Thyroid gland (tissue), 4 donors: Measurements from ENCODE around the gene CNTLN.

ENCODE experiments used
- CTCF ChIP-seq, 6 experiments: fragments of 200-600 bp in 3 of 6; fragments of 450-650 bp in 3 of 6; sonication (generic) in 3 of 6; IDR thresholded peaks; one replicate each; pipeline ENCODE4 v1.5.1; 2016 to 2019; ENCODE audit warnings: antibody characterized with exemption in 6 of 6, mild to moderate bottlenecking in 2 of 6, inconsistent platforms in 1 of 6, moderate library complexity in 1 of 6
- POLR2A ChIP-seq, 2 donors: fragments of 450-650 bp; IDR thresholded peaks; one replicate each; pipeline ENCODE4 v1.6.1; 2017; ENCODE audit warnings: antibody characterized with exemption in 2 of 2, mild to moderate bottlenecking in 2 of 2, moderate library complexity in 1 of 2

- TF ChIP-seq CTCF (IDR thresholded peaks at IDR 0.05) = no peak
- no peak for TF ChIP-seq POLR2A (IDR thresholded peaks at IDR 0.05)
These were observed 111.9 kb downstream of the CNTLN start for GRCh38 chr9:17246770-17247169.
